CD14-positive monocyte (primary cell): ENCODE results near the gene ZNRF1. TPM values are rescaled to one million over a fixed set of nuclear protein-coding genes. Genes with fewer than 3 reads are reported as not detected.

ENCODE experiments used
- DNase-seq, 3 donors: peaks; one replicate each; pipeline ENCODE4 v3.0.0-alpha.2; 2011 to 2022
- H2AFZ ChIP-seq: 2 replicates; pipeline ENCODE4 v1.6.0; 2012; ENCODE audit warnings: mild to moderate bottlenecking, low read depth, low read length, inconsistent platforms; ENCODE audit not compliant: insufficient read depth, poor library complexity, severe bottlenecking
- H3K27ac ChIP-seq, 2 donors: 1 replicate in 1 of 2; 2 replicates in 1 of 2; pipeline ENCODE4 v1.5.1; 2012 to 2013; ENCODE audit warnings: low read length in 2 of 2, control low read depth in 1 of 2, inconsistent platforms in 1 of 2, low read depth in 1 of 2, mild to moderate bottlenecking in 1 of 2
- H3K27me3 ChIP-seq, 2 donors: one replicate each; pipeline versions ENCODE4 v1.6.0 to v1.6.1; 2011 to 2013; ENCODE audit warnings: low read length in 2 of 2; ENCODE audit not compliant: control insufficient read depth in 2 of 2, insufficient read depth in 2 of 2
- H3K36me3 ChIP-seq, 2 donors: replicated peaks in 1 of 2; 1 replicate in 1 of 2; 2 replicates in 1 of 2; pipeline versions ENCODE4 v1.5.1 to v1.6.1; 2012 to 2013; ENCODE audit warnings: low read length in 2 of 2, control low read depth in 1 of 2, inconsistent platforms in 1 of 2, mild to moderate bottlenecking in 1 of 2; ENCODE audit not compliant: insufficient read depth in 2 of 2, control insufficient read depth in 1 of 2
- H3K4me1 ChIP-seq, 2 donors: 1 replicate in 1 of 2; 2 replicates in 1 of 2; pipeline versions ENCODE4 v1.5.1 to v1.6.1; 2012 to 2013; ENCODE audit warnings: low read length in 2 of 2, control low read depth in 1 of 2, inconsistent platforms in 1 of 2, mild to moderate bottlenecking in 1 of 2, moderate library complexity in 1 of 2; ENCODE audit not compliant: insufficient read depth in 2 of 2, control insufficient read depth in 1 of 2
- H3K4me2 ChIP-seq: replicated peaks from 2 replicates; pipeline ENCODE3; 2012; ENCODE audit warnings: low read length, moderate library complexity, mild to moderate bottlenecking; ENCODE audit not compliant: poor library complexity, severe bottlenecking; ENCODE audit errors: extremely low read depth
- H3K4me3 ChIP-seq, 3 experiments: fragments of 200-600 bp in 1 of 3; sonication (generic) in 1 of 3; replicated peaks in 1 of 3; 1 replicate in 2 of 3; 2 replicates in 1 of 3; pipeline ENCODE4 v1.5.1; 2011 to 2013; ENCODE audit warnings: low read length in 3 of 3, mild to moderate bottlenecking in 3 of 3, control low read depth in 2 of 3, low read depth in 2 of 3, inconsistent platforms in 1 of 3, moderate library complexity in 1 of 3
- H3K79me2 ChIP-seq: 2 replicates; pipeline ENCODE4 v1.6.0; 2012; ENCODE audit warnings: mild to moderate bottlenecking, control low read depth, inconsistent platforms, low read length, moderate library complexity; ENCODE audit not compliant: insufficient read depth
- H3K9ac ChIP-seq: 2 replicates; pipeline ENCODE4 v1.6.0; 2017; ENCODE audit warnings: low read length, mild to moderate bottlenecking; ENCODE audit not compliant: insufficient read depth, poor library complexity, severe bottlenecking
- H3K9me3 ChIP-seq, 2 donors: replicated peaks in 1 of 2; 1 replicate in 1 of 2; 2 replicates in 1 of 2; pipeline versions ENCODE4 v1.5.1 to v1.6.1; 2012 to 2013; ENCODE audit warnings: low read length in 2 of 2, control low read depth in 1 of 2; ENCODE audit not compliant: control insufficient read depth in 1 of 2, insufficient read depth in 1 of 2
- H4K20me1 ChIP-seq: 2 replicates; pipeline ENCODE4 v1.6.0; 2012; ENCODE audit warnings: mild to moderate bottlenecking, low read length, control low read depth, moderate library complexity; ENCODE audit not compliant: insufficient read depth
- H3K27ac Mint-ChIP-seq, 7 donors: one replicate each; pipeline ENCODE4 v1.8.0; 2020; ENCODE audit warnings: mild to moderate bottlenecking in 7 of 7, mixed read lengths in 7 of 7, moderate library complexity in 6 of 7, inconsistent platforms in 2 of 7
- H3K27me3 Mint-ChIP-seq, 3 donors: one replicate each; pipeline ENCODE4 v1.8.0; 2021 to 2022; ENCODE audit warnings: low read depth in 3 of 3, mild to moderate bottlenecking in 3 of 3, mixed read lengths in 3 of 3, moderate library complexity in 3 of 3, inconsistent platforms in 1 of 3
- H3K36me3 Mint-ChIP-seq, 2 donors: one replicate each; pipeline ENCODE4 v1.8.0; 2020; ENCODE audit warnings: mixed read lengths in 2 of 2, inconsistent platforms in 1 of 2, mild to moderate bottlenecking in 1 of 2
- H3K4me1 Mint-ChIP-seq: one replicate; pipeline ENCODE4 v1.8.0; 2020; ENCODE audit warnings: mild to moderate bottlenecking, mixed read lengths
- H3K4me3 Mint-ChIP-seq, 2 donors: one replicate each; pipeline ENCODE4 v1.8.0; 2020; ENCODE audit warnings: mild to moderate bottlenecking in 2 of 2, mixed read lengths in 2 of 2, moderate library complexity in 1 of 2
- H3K9me3 Mint-ChIP-seq, 7 donors: one replicate each; pipeline ENCODE4 v1.8.0; 2020 to 2022; ENCODE audit warnings: mixed read lengths in 7 of 7, mild to moderate bottlenecking in 6 of 7, moderate library complexity in 6 of 7, inconsistent platforms in 2 of 7
- CTCF ChIP-seq: fragments of 200-600 bp; IDR thresholded peaks from one replicate; pipeline ENCODE4 v1.8.0; 2022; ENCODE audit warnings: antibody characterized with exemption, mild to moderate bottlenecking
- WGBS: methylation state at CpG from one replicate; pipeline ENCODE4 v1.1.5; 2013; ENCODE audit warnings: missing lambda C conversion rate; ENCODE audit not compliant: insufficient coverage; 5-methylcytosine and 5-hydroxymethylcytosine counted together
- intact Hi-C, 2 donors: fragments of 100-400 bp; cut with micrococcal nuclease; formaldehyde crosslinking; loops; one replicate each; pipeline versions ENCODE4 v1.15.0 to v1.15.1; 2023
- polyA plus RNA-seq, 3 donors: library from polyadenylated mRNA; depleted of rRNA in 1 of 3; unstranded in 2 of 3; stranded (reverse) in 1 of 3; fragments of 300-500 nt in 2 of 3; fragments of >200 nt in 1 of 3; fragmentation: Illumina TruSeq in 2 of 3; gene quantifications; 1 replicate in 2 of 3; 2 replicates in 1 of 3; pipeline ENCODE4 v1.2.3, GENCODE V29; 2012 to 2021

Gene ZNRF1
- polyA plus RNA-seq, 3 donors, result 1.9 to 5.3 (median 4.3) TPM

GRCh38 chr16:75147968-75148310, 149.1 kb downstream of the ZNRF1 start:
- peak overlapping the region; percentile 78 for H3K4me3 Mint-ChIP-seq
- Histone ChIP-seq H4K20me1 (no peaks in the 10 kb centered on the region), H3K4me1 (peaks cover 10 to 15% of the 10 kb centered on the region in 2 donors), H3K9me3 (peaks cover 10 to 17% of the 10 kb centered on the region in 2 donors), H3K27ac (no peak overlapping the region), H3K36me3 (peaks cover 0 to 3% of the 10 kb centered on the region in 2 donors), H3K4me2 (peak overlapping the region; percentile 88), H3K9ac (peak overlapping the region; percentile 86), H2AFZ (peak overlapping the region; percentile 97), H3K27me3 (no peaks in the 10 kb centered on the region), H3K79me2 (no peaks in the 10 kb centered on the region), H3K4me3 (peak overlapping the region; percentile 91 to 99 (median 94))
- H3K27me3 Mint-ChIP-seq, result peaks cover 3 to 6% (median 4%) of the 10 kb centered on the region in 3 donors
- peaks cover 14 to 38% (median 24%) of the 10 kb centered on the region in 7 donors for H3K9me3 Mint-ChIP-seq
- intact Hi-C loops, result no loop called here
- no peak for DNase-seq
- H3K4me1 Mint-ChIP-seq, result peaks cover 8% of the 10 kb centered on the region
- H3K36me3 Mint-ChIP-seq, result peaks cover 3 to 12% of the 10 kb centered on the region in 2 donors
- WGBS, result 0% methylated on average over 1 of the region's 3 CpGs
- no peak for TF ChIP-seq CTCF
- H3K27ac Mint-ChIP-seq, result no peak overlapping the region

GRCh38 chr16:75148311-75149195, 149.7 kb downstream of the ZNRF1 start, which contains the start of gene ZFP1:
Gene ZFP1, plus strand, starts transcription at chr16:75148524. Its CDS starts 4,428 bp downstream, at chr16:75152952.
- WGBS, result under 1% methylated on average over 82 of the region's 93 CpGs
- H3K4me3 ChIP-seq, result peak within 1 kb of the TSS; percentile 91 to 99 (median 94)
- H3K27me3 ChIP-seq, result no peaks in the 10 kb centered on the region
- peaks cover 0 to 9% of the 10 kb centered on the region in 2 donors for H3K36me3 ChIP-seq
- peaks cover 10 to 15% of the 10 kb centered on the region in 2 donors for H3K4me1 ChIP-seq
- peak within 1 kb of the TSS; percentile 70 to 90 for H3K27ac ChIP-seq
- Mint-ChIP-seq H3K27ac (peak within 1 kb of the TSS in 6 of 7 donors; percentile 44 to 69 (median 50)), H3K4me1 (peaks cover 8% of the 10 kb centered on the region), H3K4me3 (peak within 1 kb of the TSS; percentile 78 to 82), H3K27me3 (peaks cover 3 to 5% (median 4%) of the 10 kb centered on the region in 3 donors), H3K9me3 (peaks cover 17 to 38% (median 26%) of the 10 kb centered on the region in 7 donors), H3K36me3 (peaks cover 4 to 15% of the 10 kb centered on the region in 2 donors)
- DNase-seq, result peak; percentile 80 to 83 (median 82)
- H3K9ac ChIP-seq, result peak within 1 kb of the TSS; percentile 86
- no peak for TF ChIP-seq CTCF
- no peaks in the 10 kb centered on the region for H3K79me2 ChIP-seq
- H3K9me3 ChIP-seq, result peaks cover 11 to 17% of the 10 kb centered on the region in 2 donors
- H2AFZ ChIP-seq, result peak within 1 kb of the TSS; percentile 97
- no peaks in the 10 kb centered on the region for H4K20me1 ChIP-seq
- H3K4me2 ChIP-seq, result peak within 1 kb of the TSS; percentile 88
- intact Hi-C loops, result no loop called here
